Glutamatergic neuron (in vitro differentiated cells): Measurements from ENCODE around the gene DAB2. TPM values are rescaled to one million over a fixed set of nuclear protein-coding genes. Genes with fewer than 3 reads are reported as not detected.

Experiments
- DNase-seq: peaks from one replicate; pipeline ENCODE4 v3.0.0; 2022
- H3K27ac Mint-ChIP-seq: one replicate; pipeline ENCODE4 v1.8.0; 2020; ENCODE audit warnings: mild to moderate bottlenecking, mixed read lengths, inconsistent platforms; ENCODE audit not compliant: unreplicated experiment
- H3K27me3 Mint-ChIP-seq: one replicate; pipeline ENCODE4 v1.8.0; 2020; ENCODE audit warnings: mild to moderate bottlenecking, moderate library complexity, mixed read lengths, inconsistent platforms; ENCODE audit not compliant: unreplicated experiment
- H3K36me3 Mint-ChIP-seq: one replicate; pipeline ENCODE4 v1.8.0; 2020; ENCODE audit warnings: mild to moderate bottlenecking, mixed read lengths, inconsistent platforms; ENCODE audit not compliant: unreplicated experiment
- H3K4me1 Mint-ChIP-seq: one replicate; pipeline ENCODE4 v1.8.0; 2020; ENCODE audit warnings: mild to moderate bottlenecking, low read depth, mixed read lengths, inconsistent platforms; ENCODE audit not compliant: unreplicated experiment
- H3K4me3 Mint-ChIP-seq: one replicate; pipeline ENCODE4 v1.8.0; 2020; ENCODE audit warnings: mild to moderate bottlenecking, mixed read lengths, inconsistent platforms; ENCODE audit not compliant: unreplicated experiment
- H3K9me3 Mint-ChIP-seq: one replicate; pipeline ENCODE4 v1.8.0; 2020; ENCODE audit warnings: mild to moderate bottlenecking, moderate library complexity, mixed read lengths, inconsistent platforms; ENCODE audit not compliant: unreplicated experiment
- total RNA-seq: library from RNA; stranded (reverse); fragmentation: NEBNext Ultra II Directional; extraction: Animal tissue kit (Norgen Biotek cat#: 25700); gene quantifications from one replicate; pipeline ENCODE4 v1.2.1, GENCODE V29; 2021; ENCODE audit not compliant: unreplicated experiment
- TF ChIP-seq, protein P1 (sequence below): fragments of 200-600 bp; sonication (generic); IDR thresholded peaks from one replicate; pipeline ENCODE4 v1.5.0; 2021; ENCODE audit not compliant: partially characterized antibody, unreplicated experiment

Gene DAB2
- total RNA-seq, 1 donor from 2014 or later: 1.4 TPM

DNA sequence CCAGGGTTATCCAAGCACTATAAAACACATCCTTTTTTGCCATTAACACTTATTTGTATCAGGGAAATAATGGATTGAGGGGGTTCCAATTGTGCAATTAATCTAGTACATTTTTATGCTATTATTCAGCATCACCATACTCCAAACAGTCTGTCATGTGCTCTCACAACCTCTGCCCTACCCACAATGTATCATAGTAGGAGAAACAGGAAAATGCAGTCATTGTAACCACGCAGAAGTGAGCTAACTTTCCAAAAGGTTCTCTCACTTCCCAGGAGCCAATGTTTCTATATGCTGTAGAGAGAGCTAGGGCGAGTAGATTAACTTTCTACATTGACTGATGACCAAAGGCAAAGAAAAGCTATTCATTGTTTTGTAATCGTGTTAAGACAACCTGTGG is 29.8 kb downstream of the DAB2 start:
- no peak for DNase-seq
- TF ChIP-seq, protein P1, sequence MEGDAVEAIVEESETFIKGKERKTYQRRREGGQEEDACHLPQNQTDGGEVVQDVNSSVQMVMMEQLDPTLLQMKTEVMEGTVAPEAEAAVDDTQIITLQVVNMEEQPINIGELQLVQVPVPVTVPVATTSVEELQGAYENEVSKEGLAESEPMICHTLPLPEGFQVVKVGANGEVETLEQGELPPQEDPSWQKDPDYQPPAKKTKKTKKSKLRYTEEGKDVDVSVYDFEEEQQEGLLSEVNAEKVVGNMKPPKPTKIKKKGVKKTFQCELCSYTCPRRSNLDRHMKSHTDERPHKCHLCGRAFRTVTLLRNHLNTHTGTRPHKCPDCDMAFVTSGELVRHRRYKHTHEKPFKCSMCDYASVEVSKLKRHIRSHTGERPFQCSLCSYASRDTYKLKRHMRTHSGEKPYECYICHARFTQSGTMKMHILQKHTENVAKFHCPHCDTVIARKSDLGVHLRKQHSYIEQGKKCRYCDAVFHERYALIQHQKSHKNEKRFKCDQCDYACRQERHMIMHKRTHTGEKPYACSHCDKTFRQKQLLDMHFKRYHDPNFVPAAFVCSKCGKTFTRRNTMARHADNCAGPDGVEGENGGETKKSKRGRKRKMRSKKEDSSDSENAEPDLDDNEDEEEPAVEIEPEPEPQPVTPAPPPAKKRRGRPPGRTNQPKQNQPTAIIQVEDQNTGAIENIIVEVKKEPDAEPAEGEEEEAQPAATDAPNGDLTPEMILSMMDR: no peak
- Mint-ChIP-seq H3K9me3 (no peaks in the 10 kb centered on the region), H3K4me1 (no peaks in the 10 kb centered on the region), H3K27ac (no peak overlapping the region), H3K27me3 (no peaks in the 10 kb centered on the region), H3K4me3 (no peak overlapping the region), H3K36me3 (no peaks in the 10 kb centered on the region)

DNA sequence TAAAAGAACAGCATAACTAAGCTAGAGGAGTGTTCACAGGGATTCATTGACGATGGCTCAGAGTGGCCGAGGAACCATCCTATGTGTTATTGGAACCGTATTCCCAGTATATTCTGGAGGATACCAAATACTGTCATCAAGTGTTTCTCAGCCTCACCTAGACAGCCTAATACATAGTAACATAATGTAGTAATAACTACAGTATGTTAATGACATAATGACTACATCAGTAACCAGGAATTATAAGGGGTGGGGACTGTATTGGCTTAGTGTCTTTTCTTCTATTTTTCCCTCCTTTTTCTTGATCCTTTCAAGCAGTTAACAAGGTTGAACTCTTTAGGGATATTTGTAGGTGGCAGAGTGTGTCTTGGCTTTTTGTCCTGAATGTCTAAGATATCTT is 33.8 kb downstream of the DAB2 start:
- TF ChIP-seq, protein P1: no peak
- H3K27ac Mint-ChIP-seq: no peak overlapping the region
- no peaks in the 10 kb centered on the region for H3K36me3 Mint-ChIP-seq
- no peaks in the 10 kb centered on the region for H3K27me3 Mint-ChIP-seq
- no peaks in the 10 kb centered on the region for H3K9me3 Mint-ChIP-seq
- H3K4me3 Mint-ChIP-seq: no peak overlapping the region
- no peak for DNase-seq
- no peaks in the 10 kb centered on the region for H3K4me1 Mint-ChIP-seq

DNA sequence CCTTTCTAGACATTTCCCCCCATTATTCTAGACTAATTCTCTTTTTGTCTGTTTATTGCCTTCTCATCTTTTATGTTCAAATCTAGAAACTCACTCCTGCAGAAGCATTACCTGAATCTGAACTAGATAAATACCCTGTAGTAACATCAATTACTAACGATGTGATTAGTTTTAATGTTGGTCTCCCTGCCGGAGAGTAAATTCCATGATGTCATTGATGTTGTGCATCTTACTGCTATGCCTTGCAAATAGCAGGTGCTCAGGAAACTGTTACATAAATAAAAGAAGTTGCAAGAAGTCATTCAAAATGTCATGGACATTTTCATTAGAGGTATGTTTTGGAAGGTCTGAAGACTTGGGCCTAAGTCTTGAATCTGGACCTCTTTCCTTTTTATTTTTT is 37.5 kb downstream of the DAB2 start:
- H3K4me3 Mint-ChIP-seq: no peak overlapping the region
- H3K9me3 Mint-ChIP-seq: no peaks in the 10 kb centered on the region
- no peak for DNase-seq
- no peaks in the 10 kb centered on the region for H3K27me3 Mint-ChIP-seq
- TF ChIP-seq, protein P1: no peak
- no peak overlapping the region for H3K27ac Mint-ChIP-seq
- H3K36me3 Mint-ChIP-seq: no peaks in the 10 kb centered on the region
- H3K4me1 Mint-ChIP-seq: no peaks in the 10 kb centered on the region

DNA sequence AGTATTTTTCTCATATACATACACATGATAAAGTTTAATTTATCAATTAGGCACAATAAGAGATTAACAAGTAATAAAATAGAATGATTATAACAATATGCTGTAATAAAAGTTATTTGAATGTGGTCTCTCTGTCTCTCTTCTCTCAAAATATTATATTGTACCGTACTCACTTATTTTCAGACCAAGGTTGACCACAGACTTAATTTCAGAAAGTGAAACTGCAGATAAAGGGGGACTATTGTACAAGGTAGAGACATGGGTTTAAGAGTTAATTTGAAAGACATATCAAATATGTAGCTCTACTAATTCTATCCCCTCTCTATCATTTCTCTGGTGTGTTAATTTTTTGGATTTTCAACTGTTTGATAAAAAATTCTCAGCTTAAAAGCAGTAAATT is 40.5 kb downstream of the DAB2 start:
- Mint-ChIP-seq H3K27me3 (no peaks in the 10 kb centered on the region), H3K27ac (no peak overlapping the region), H3K4me1 (no peaks in the 10 kb centered on the region)

DNA sequence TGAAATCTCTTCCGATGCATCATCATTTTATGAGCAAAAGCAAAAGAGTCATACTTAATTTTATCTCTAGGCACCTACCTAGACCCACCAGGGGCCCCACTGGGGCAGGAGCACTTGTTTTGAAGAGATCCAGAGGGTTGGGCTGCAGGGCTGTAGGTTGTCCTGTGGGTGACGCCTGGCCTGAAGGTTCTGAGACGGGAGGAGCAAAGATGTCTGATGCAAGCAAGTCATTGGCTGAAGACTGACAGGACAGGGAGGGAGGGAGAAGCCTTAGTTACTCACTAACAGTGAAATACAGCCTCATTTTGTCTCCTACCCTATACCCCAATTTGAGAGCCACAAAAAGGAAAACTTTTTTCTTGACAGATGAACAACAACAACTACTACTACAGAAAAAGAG is 43.4 kb downstream of the DAB2 start:
- Mint-ChIP-seq H3K4me3 (no peak overlapping the region), H3K27ac (no peak overlapping the region), H3K9me3 (no peaks in the 10 kb centered on the region), H3K27me3 (no peaks in the 10 kb centered on the region), H3K4me1 (no peaks in the 10 kb centered on the region), H3K36me3 (no peaks in the 10 kb centered on the region)
- TF ChIP-seq, protein P1: no peak
- DNase-seq: no peak

More for the DNA sequence above, 40.5 kb downstream of the DAB2 start:
- no peak for DNase-seq
- Mint-ChIP-seq H3K9me3 (no peaks in the 10 kb centered on the region), H3K4me3 (no peak overlapping the region), H3K36me3 (no peaks in the 10 kb centered on the region)
- TF ChIP-seq, protein P1: no peak
